Fibroblast of lung (primary cell): ENCODE data around the gene MACROD2.

ENCODE experiments used
- CTCF ChIP-seq, 2 donors: IDR thresholded peaks in 1 of 2; conservative IDR thresholded peaks in 1 of 2; 1 replicate in 1 of 2; 2 replicates in 1 of 2; pipeline ENCODE4 v1.5.1; 2011 to 2012; ENCODE audit warnings: low read length in 2 of 2, control low read depth in 1 of 2, inconsistent platforms in 1 of 2, low read depth in 1 of 2, mild to moderate bottlenecking in 1 of 2
- EZH2 ChIP-seq: IDR thresholded peaks from 2 replicates; pipeline ENCODE4 v1.5.1; 2012; ENCODE audit warnings: low read length, control low read depth, mild to moderate bottlenecking; ENCODE audit errors: missing control alignments

GRCh38 chr20:15032352-15032622 is 1037.0 kb downstream of the MACROD2 start:
- TF ChIP-seq CTCF (conservative IDR thresholded peaks at IDR 0.05 in 1 of 2, IDR thresholded peaks at IDR 0.05 in 1 of 2; ENCODE audit: low read depth in 1 of 2, low read length in 2 of 2) (no peak), EZH2 (no peak)
